Ishikawa (cell line): ENCODE data around the gene TEX29.

Source experiments
- TAF1 ChIP-seq: IDR thresholded peaks from 2 replicates; pipeline ENCODE4 v1.6.1; 2012; ENCODE audit warnings: low read depth, mild to moderate bottlenecking
- YY1 ChIP-seq: IDR thresholded peaks from 2 replicates; pipeline ENCODE4 v1.6.1; 2012; ENCODE audit warnings: low read depth

DNA sequence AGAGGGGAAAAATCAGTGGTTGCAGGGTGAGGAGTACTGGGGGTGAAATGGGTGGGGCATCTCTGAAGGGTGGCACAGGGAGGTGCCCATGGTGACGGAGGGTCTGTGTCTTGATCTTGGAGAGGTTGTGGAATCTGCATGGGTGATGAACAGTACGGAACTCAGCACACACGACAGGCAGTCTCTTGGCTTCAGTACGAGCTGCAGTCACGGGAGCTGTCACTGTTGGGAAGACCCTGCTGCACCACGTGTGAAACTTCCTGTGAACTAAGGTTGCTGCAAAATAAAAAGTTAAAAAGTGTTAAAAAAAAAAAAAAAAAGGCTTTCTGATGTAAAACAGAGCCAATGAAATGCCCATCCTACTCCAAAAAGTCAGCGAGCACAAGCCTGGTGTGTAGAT, 34.3 kb downstream of the TEX29 start:
- no peak for TF ChIP-seq TAF1
- TF ChIP-seq YY1: no peak
